Stimulated activated CD4-positive, alpha-beta T cell treated with anti-CD3 and anti-CD28 coated beads, Interleukin-12 subunit alpha, Interleukin-12 subunit beta, amount 100 ng/mL, for 4 hours (primary cell): ENCODE results near the gene PCDH9.
"Not testable (repeated sequence)": the region's sequence is repeated elsewhere in the genome, so short reads cannot be mapped to it uniquely, and the experiment has no call there.

Experiments
- DNase-seq: peaks from one replicate; pipeline ENCODE4 v3.0.0-alpha.2; 2020

Gene PCDH9

GRCh38 chr13:66296875-66297274, 933.3 kb downstream of the PCDH9 start:
- no peak for DNase-seq

DNA sequence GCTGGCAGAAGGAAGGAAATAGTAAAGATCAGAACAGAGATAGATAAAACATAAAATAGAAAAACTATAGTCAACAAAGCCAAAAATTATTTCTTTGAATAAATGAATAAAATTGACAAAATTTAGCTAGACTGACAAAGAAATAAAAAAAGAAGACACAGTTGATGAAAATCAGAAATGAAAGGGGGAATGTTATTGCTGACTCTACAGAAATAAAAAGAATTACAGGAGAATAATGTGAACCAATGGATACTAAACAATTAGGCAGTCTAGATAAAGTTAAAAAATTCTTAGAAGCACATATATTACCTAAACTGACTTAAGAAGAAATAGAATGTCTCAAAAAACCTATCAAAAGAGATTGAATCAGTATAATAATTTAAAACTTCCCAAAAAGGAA, 933.8 kb downstream of the PCDH9 start:
- DNase-seq, result no peak

DNA sequence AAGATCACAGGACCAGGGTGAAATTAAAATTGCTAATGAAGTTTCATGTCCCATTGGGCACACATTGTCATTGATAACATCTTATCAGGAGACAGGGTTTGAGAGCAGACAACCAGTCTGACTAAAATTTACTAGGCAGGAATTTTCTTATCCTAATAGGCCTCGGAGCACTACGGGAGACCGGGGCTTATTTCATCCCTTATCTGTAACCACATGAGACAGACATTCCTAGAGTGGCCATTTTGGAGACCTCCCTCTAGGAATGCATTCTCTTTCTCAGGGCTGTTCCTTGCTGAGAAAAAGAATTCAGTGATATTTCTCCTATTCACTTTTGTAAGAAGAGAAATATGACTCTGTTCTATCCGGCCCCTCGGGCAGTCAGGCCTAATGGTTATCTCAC, 943.3 kb downstream of the PCDH9 start:
- not testable (repeated sequence) for DNase-seq

DNA sequence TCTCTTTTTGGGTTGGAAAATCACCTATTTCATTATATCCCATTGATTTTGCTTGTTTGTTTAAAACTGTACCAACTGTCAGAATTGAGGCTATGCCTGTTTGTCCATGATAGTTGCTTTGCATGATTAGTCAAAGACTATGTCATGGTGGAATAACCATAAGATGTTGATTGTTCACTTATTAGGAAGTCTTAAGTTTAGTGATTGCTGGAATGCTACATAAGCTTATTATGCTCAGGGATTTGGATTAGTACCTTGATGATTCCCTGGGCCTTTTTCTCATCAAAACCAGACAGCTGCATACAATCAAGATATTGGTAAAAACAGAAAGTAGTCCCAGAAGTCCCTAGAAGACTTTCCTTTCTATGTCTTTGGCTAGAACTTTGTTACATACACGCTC, 954.7 kb downstream of the PCDH9 start:
- no peak for DNase-seq

GRCh38 chr13:66273011-66273410, 957.1 kb downstream of the PCDH9 start:
- DNase-seq, result no peak

GRCh38 chr13:66266761-66267160, 963.4 kb downstream of the PCDH9 start:
- no peak for DNase-seq

GRCh38 chr13:66266348-66266747, 963.8 kb downstream of the PCDH9 start:
- DNase-seq, result no peak

- no peak for DNase-seq
Observed at GRCh38 chr13:66265371-66265770, 964.8 kb downstream of the PCDH9 start.

DNA sequence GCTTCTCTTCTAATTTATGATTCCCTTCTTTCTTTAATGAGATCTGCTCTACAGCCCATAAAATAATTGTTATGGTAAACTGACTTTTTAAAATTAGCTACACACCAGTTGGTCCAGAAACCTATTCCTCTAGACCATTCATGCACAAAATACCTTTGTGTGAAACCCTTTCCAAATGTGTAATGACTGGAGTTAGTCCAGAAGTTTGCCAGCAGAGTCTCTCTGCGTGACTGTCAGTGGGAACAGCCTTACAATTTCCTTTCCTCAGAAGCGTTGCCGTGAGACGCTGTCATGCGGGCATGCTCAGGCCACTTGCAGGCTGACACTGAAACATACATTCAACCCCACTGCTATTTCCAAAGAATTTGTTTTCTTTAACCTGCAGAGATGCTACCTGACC, 965.2 kb downstream of the PCDH9 start:
- no peak for DNase-seq

- DNase-seq, result no peak
Observed at GRCh38 chr13:66262330-66262729, 967.8 kb downstream of the PCDH9 start.

DNA sequence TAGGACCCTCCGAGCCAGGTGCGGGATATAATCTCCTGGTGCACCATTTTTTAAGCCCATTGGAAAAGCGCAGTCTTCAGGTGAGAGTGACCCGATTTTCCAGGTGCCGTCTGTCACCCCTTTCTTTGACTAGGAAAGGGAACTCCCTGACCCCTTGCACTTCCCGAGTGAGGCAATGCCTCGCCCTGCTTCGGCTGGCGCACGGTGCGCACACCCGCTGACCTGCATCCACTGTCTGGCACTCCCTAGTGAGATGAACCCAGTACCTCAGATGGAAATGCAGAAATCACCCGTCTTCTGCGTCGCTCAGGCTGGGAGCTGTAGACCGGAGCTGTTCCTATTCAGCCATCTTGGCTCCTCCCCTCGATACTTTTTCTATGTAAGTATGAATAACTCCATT, 970.7 kb downstream of the PCDH9 start:
- DNase-seq, result not testable (repeated sequence)
